ENCODE data around the gene CHAT.

The CHAT gene

GRCh38 chr10:49615721-49616120 lies 1.9 kb downstream of the CHAT start:
- no peak for DNase-seq (ENCODE audit: insufficient read length, low spot score)
- FAIRE-seq: no peak
- no peak for TF ChIP-seq CTCF (IDR thresholded peaks at IDR 0.05; ENCODE audit: insufficient read depth, missing control alignments)

GRCh38 chr10:49616421-49617101 lies 2.7 kb downstream of the CHAT start:
- DNase-seq (ENCODE audit: insufficient read length, low spot score) (no peak), FAIRE-seq (no peak)
- TF ChIP-seq CTCF (IDR thresholded peaks at IDR 0.05; ENCODE audit: insufficient read depth, missing control alignments): no peak

GRCh38 chr10:49617121-49618020 lies 3.5 kb downstream of the CHAT start:
- no peak for TF ChIP-seq CTCF (IDR thresholded peaks at IDR 0.05; ENCODE audit: insufficient read depth, missing control alignments)
- DNase-seq (ENCODE audit: insufficient read length, low spot score) (no peak), FAIRE-seq (no peak)

- FAIRE-seq: no peak
- DNase-seq (ENCODE audit: insufficient read length, low spot score): no peak
- TF ChIP-seq CTCF (IDR thresholded peaks at IDR 0.05; ENCODE audit: insufficient read depth, missing control alignments): no peak
Measured at GRCh38 chr10:49618821-49619220, 5.0 kb downstream of the CHAT start.

GRCh38 chr10:49619613-49620012 lies 5.8 kb downstream of the CHAT start:
- DNase-seq (ENCODE audit: insufficient read length, low spot score) (no peak), FAIRE-seq (no peak)
- no peak for TF ChIP-seq CTCF (IDR thresholded peaks at IDR 0.05; ENCODE audit: insufficient read depth, missing control alignments)

- no peak for DNase-seq (ENCODE audit: insufficient read length, low spot score)
- no peak for TF ChIP-seq CTCF (IDR thresholded peaks at IDR 0.05; ENCODE audit: insufficient read depth, missing control alignments)
- FAIRE-seq: no peak
Measured at GRCh38 chr10:49620286-49620810, 6.5 kb downstream of the CHAT start.

Measured in D721Med (cell line).